Loucy (cell line): ENCODE measurements around the gene SH3GL1.

Experiments
- CTCF ChIP-seq: fragments of 200-600 bp; sonication (generic); conservative IDR thresholded peaks from 2 replicates; pipeline ENCODE4 v1.5.1; 2014; ENCODE audit warnings: mild to moderate bottlenecking, antibody characterized with exemption, low read length
- EZH2phosphoT487 ChIP-seq: fragments of 200-600 bp; IDR thresholded peaks from 2 replicates; pipeline ENCODE4 v1.6.1; 2018; ENCODE audit warnings: antibody characterized with exemption, mild to moderate bottlenecking, moderate library complexity, borderline replicate concordance

GRCh38 chr19:4345342-4346019, 54.9 kb downstream of the SH3GL1 start:
- TF ChIP-seq CTCF (no peak), EZH2phosphoT487 (no peak)
